ENCODE measurements around the gene SOS2. TPM values are rescaled to one million over a fixed set of nuclear protein-coding genes. Genes with fewer than 3 reads are reported as not detected.

The SOS2 gene
- polyA plus RNA-seq, 1 donor (not counting 4 experiments of a cell fraction or from before 2014, with no cell fraction given), result 13.0 TPM

DNA sequence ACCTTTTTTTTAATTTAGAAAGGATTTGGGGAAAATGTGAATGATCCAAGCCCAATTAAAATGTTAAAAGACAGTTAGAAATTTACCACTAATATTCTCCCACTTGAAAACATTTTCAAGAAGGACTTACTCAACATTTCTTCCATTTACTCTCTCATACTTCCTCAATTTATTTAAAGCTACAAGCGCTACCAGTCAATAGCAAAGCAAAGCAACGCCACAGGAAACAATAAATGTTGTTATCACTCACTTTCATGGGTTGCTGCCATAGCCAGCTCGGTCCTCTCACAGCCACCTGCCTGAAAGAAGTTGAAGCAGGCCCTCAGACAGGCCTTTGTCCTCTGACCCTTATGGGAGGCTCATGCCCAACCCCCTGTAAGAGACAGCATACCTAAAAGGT is 6.0 kb upstream of the SOS2 start:
- TF ChIP-seq, protein P1, sequence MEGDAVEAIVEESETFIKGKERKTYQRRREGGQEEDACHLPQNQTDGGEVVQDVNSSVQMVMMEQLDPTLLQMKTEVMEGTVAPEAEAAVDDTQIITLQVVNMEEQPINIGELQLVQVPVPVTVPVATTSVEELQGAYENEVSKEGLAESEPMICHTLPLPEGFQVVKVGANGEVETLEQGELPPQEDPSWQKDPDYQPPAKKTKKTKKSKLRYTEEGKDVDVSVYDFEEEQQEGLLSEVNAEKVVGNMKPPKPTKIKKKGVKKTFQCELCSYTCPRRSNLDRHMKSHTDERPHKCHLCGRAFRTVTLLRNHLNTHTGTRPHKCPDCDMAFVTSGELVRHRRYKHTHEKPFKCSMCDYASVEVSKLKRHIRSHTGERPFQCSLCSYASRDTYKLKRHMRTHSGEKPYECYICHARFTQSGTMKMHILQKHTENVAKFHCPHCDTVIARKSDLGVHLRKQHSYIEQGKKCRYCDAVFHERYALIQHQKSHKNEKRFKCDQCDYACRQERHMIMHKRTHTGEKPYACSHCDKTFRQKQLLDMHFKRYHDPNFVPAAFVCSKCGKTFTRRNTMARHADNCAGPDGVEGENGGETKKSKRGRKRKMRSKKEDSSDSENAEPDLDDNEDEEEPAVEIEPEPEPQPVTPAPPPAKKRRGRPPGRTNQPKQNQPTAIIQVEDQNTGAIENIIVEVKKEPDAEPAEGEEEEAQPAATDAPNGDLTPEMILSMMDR (optimal IDR thresholded peaks at IDR 0.05 in 1 of 3, IDR thresholded peaks at IDR 0.05 in 1 of 3, conservative IDR thresholded peaks at IDR 0.05 in 1 of 3; ENCODE audit: extremely low read depth in 1 of 3, insufficient read depth in 2 of 3, low read length in 3 of 3), result no peak

DNA sequence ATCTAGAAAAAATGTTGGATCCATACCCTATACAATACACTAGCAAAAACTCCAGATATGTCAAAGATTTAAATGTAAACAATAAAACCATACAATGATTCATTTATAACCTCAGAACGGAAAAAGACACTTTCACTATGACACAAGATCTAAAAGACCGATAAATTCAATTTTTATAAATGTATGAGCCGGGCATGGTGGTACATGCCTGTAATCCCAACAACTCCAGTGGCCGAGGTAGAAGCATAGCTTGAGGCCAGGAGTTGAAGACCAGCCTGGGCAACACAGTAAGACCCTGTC is 2.5 kb upstream of the SOS2 start:
- Histone ChIP-seq H3K27me3 (ENCODE audit: control insufficient read depth, extremely low read depth, insufficient read depth, low read length) (no peaks in the 10 kb centered on the region), H3K9me1 (ENCODE audit: control insufficient read depth, extremely low read depth, insufficient read depth, low read length) (no peaks in the 10 kb centered on the region), H3K79me2 (ENCODE audit: control insufficient read depth, insufficient read depth, low read length) (peaks cover 15% of the 10 kb centered on the region), H4K20me1 (ENCODE audit: control insufficient read depth, extremely low read depth, insufficient read depth, low read length) (peaks cover 9% of the 10 kb centered on the region), H3K4me1 (ENCODE audit: control insufficient read depth, extremely low read depth, insufficient read depth, low read length) (peaks cover 15% of the 10 kb centered on the region), H3K36me3 (ENCODE audit: control insufficient read depth in 2 of 2, extremely low read depth in 1 of 2, insufficient read depth in 2 of 2, low read length in 2 of 2) (no peaks in the 10 kb centered on the region), H2AFZ (ENCODE audit: control insufficient read depth, low read length) (no peak overlapping the region), H3K9ac (ENCODE audit: control insufficient read depth, extremely low read depth, insufficient read depth, low read length) (no peak overlapping the region), H3K27ac (ENCODE audit: control insufficient read depth, insufficient read depth, low read length) (peak overlapping the region; percentile 20), H3K4me2 (ENCODE audit: control insufficient read depth, extremely low read depth, insufficient read depth, low read depth, low read length) (peak overlapping the region; percentile 48), H3K4me3 (ENCODE audit: control insufficient read depth in 2 of 3, extremely low read depth in 1 of 3, insufficient read depth in 2 of 3, low read depth in 1 of 3, low read length in 3 of 3) (no peak overlapping the region), H3K9me3 (ENCODE audit: control insufficient read depth, low read depth, low read length) (no peaks in the 10 kb centered on the region)
- no peak for TF ChIP-seq EZH2 (IDR thresholded peaks at IDR 0.05; ENCODE audit: low read length)
- dilution Hi-C loops (cut with MboI; ENCODE audit: extremely low pct_ligation_motif_present, low sequenced_read_pairs), result no loop called here
- DNase-seq (ENCODE audit: low read depth, low spot score), result no peak
- no peak for FAIRE-seq

More for the DNA sequence above, 6.0 kb upstream of the SOS2 start:
- DNase-seq (ENCODE audit: low read depth, low spot score) (no peak), FAIRE-seq (no peak)
- H3K9ac ChIP-seq (ENCODE audit: control insufficient read depth, extremely low read depth, insufficient read depth, low read length), result no peak overlapping the region
- H3K27ac ChIP-seq (ENCODE audit: control insufficient read depth, insufficient read depth, low read length), result no peak overlapping the region
- dilution Hi-C loops (cut with MboI; ENCODE audit: extremely low pct_ligation_motif_present, low sequenced_read_pairs), result no loop called here
- H4K20me1 ChIP-seq (ENCODE audit: control insufficient read depth, extremely low read depth, insufficient read depth, low read length), result no peaks in the 10 kb centered on the region
- H3K27me3 ChIP-seq (ENCODE audit: control insufficient read depth, extremely low read depth, insufficient read depth, low read length), result no peaks in the 10 kb centered on the region
- H3K79me2 ChIP-seq (ENCODE audit: control insufficient read depth, insufficient read depth, low read length), result no peaks in the 10 kb centered on the region
- H3K36me3 ChIP-seq (ENCODE audit: control insufficient read depth in 2 of 2, extremely low read depth in 1 of 2, insufficient read depth in 2 of 2, low read length in 2 of 2), result no peaks in the 10 kb centered on the region
- no peak overlapping the region for H2AFZ ChIP-seq (ENCODE audit: control insufficient read depth, low read length)
- no peaks in the 10 kb centered on the region for H3K9me3 ChIP-seq (ENCODE audit: control insufficient read depth, low read depth, low read length)
- no peak overlapping the region for H3K4me2 ChIP-seq (ENCODE audit: control insufficient read depth, extremely low read depth, insufficient read depth, low read depth, low read length)
- no peaks in the 10 kb centered on the region for H3K4me1 ChIP-seq (ENCODE audit: control insufficient read depth, extremely low read depth, insufficient read depth, low read length)
- H3K4me3 ChIP-seq (ENCODE audit: control insufficient read depth in 2 of 3, extremely low read depth in 1 of 3, insufficient read depth in 2 of 3, low read depth in 1 of 3, low read length in 3 of 3), result no peak overlapping the region
- H3K9me1 ChIP-seq (ENCODE audit: control insufficient read depth, extremely low read depth, insufficient read depth, low read length), result no peaks in the 10 kb centered on the region

DNA sequence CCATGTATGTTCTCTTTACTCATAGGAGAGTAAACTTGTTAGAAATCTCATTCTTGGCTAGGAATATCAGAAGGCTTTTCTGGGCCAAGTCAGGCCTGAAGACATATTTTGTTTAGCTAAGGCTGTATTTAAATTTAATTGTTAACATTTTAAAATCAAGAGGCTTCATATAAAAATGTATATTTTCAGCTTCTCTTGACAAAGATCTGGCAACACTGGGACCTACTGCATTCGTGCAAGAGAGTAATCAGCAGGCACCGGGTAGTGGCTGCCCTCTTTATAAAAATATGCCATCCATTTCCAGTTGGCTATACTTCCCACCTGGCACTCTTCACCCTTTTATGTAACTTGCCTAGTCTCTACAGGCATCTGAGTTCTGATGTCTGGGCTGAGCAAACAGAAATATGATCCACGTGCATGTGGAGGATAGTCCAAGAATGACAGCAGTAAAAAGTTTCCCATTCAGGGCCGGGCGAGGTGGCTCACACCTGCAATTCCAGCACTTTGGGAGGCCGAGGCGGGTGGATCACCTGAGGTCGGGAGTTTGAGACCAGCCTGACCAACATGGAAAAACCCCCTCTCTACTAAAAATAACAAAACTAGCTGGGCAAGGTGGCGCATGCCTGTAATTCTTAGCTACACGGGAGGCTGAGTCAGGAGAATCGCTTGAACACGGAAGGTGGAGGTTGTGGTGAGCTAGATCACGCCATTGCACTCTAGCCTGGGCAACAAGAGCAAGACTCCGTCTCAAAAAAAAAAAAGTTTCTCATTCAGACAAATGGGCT is 2.0 kb upstream of the SOS2 start:
- H3K4me2 ChIP-seq (ENCODE audit: control insufficient read depth, extremely low read depth, insufficient read depth, low read depth, low read length), result peak overlapping the region; percentile 48

More for the DNA sequence above, 2.0 kb upstream of the SOS2 start:
- H3K9me1 ChIP-seq (ENCODE audit: control insufficient read depth, extremely low read depth, insufficient read depth, low read length), result no peaks in the 10 kb centered on the region
- no peaks in the 10 kb centered on the region for H3K36me3 ChIP-seq (ENCODE audit: control insufficient read depth in 2 of 2, extremely low read depth in 1 of 2, insufficient read depth in 2 of 2, low read length in 2 of 2)
- peaks cover 21% of the 10 kb centered on the region for H3K79me2 ChIP-seq (ENCODE audit: control insufficient read depth, insufficient read depth, low read length)
- peak overlapping the region; percentile 0 for H2AFZ ChIP-seq (ENCODE audit: control insufficient read depth, low read length)
- H3K9ac ChIP-seq (ENCODE audit: control insufficient read depth, extremely low read depth, insufficient read depth, low read length), result no peak overlapping the region
- dilution Hi-C loops (cut with MboI; ENCODE audit: extremely low pct_ligation_motif_present, low sequenced_read_pairs), result no loop called here
- H3K9me3 ChIP-seq (ENCODE audit: control insufficient read depth, low read depth, low read length), result no peaks in the 10 kb centered on the region
- peaks cover 9% of the 10 kb centered on the region for H4K20me1 ChIP-seq (ENCODE audit: control insufficient read depth, extremely low read depth, insufficient read depth, low read length)
- TF ChIP-seq, protein P1 (optimal IDR thresholded peaks at IDR 0.05 in 1 of 3, IDR thresholded peaks at IDR 0.05 in 1 of 3, conservative IDR thresholded peaks at IDR 0.05 in 1 of 3; ENCODE audit: extremely low read depth in 1 of 3, insufficient read depth in 2 of 3, low read length in 3 of 3), result no peak
- TF ChIP-seq EZH2 (IDR thresholded peaks at IDR 0.05; ENCODE audit: low read length), result no peak
- DNase-seq (ENCODE audit: low read depth, low spot score), result no peak
- H3K4me1 ChIP-seq (ENCODE audit: control insufficient read depth, extremely low read depth, insufficient read depth, low read length), result peaks cover 15% of the 10 kb centered on the region
- H3K4me3 ChIP-seq (ENCODE audit: control insufficient read depth in 2 of 3, extremely low read depth in 1 of 3, insufficient read depth in 2 of 3, low read depth in 1 of 3, low read length in 3 of 3), result no peak overlapping the region
- H3K27ac ChIP-seq (ENCODE audit: control insufficient read depth, insufficient read depth, low read length), result peak overlapping the region; percentile 20
- no peaks in the 10 kb centered on the region for H3K27me3 ChIP-seq (ENCODE audit: control insufficient read depth, extremely low read depth, insufficient read depth, low read length)
- no peak for FAIRE-seq

Measured in keratinocyte (primary cell).